Stomach (tissue), 9 donors: ENCODE measurements around the gene PLAC9. TPM values are rescaled to one million over a fixed set of nuclear protein-coding genes. Genes with fewer than 3 reads are reported as not detected.
A peak's percentile ranks its signal among the peaks of the same experiment; 100 is the strongest.

Source experiments
- DNase-seq, 2 donors: peaks; one replicate each; pipeline versions ENCODE4 v3.0.0 to v3.0.0-alpha.2; 2013 to 2019
- H3K27ac ChIP-seq, 5 donors: fragments of 200-600 bp in 4 of 5; sonication (generic) in 4 of 5; one replicate each; pipeline ENCODE4 v1.5.1; 2013 to 2019; ENCODE audit warnings: mild to moderate bottlenecking in 1 of 5, moderate library complexity in 1 of 5
- H3K27me3 ChIP-seq, 3 donors: fragments of 200-600 bp; sonication (generic); one replicate each; pipeline ENCODE4 v1.5.1; 2017 to 2019; ENCODE audit warnings: mixed run types in 1 of 3
- H3K36me3 ChIP-seq, 4 donors: fragments of 200-600 bp; sonication (generic); 1 replicate in 3 of 4; 2 replicates in 1 of 4; pipeline ENCODE4 v1.5.1; 2016 to 2019
- H3K4me1 ChIP-seq, 4 donors: fragments of 200-600 bp; sonication (generic); one replicate each; pipeline ENCODE4 v1.5.1; 2016 to 2019
- H3K4me3 ChIP-seq, 4 donors: fragments of 200-600 bp; sonication (generic) in 3 of 4; one replicate each; pipeline ENCODE4 v1.5.1; 2016 to 2019; ENCODE audit warnings: mild to moderate bottlenecking in 1 of 4
- H3K9me3 ChIP-seq, 4 donors: fragments of 200-600 bp; sonication (generic); one replicate each; pipeline ENCODE4 v1.5.1; 2016 to 2019
- EP300 ChIP-seq: sonication (generic); formaldehyde crosslinking; IDR thresholded peaks from one replicate; pipeline ENCODE4 v1.6.1; 2017; ENCODE audit warnings: antibody characterized with exemption
- POLR2A ChIP-seq, 4 donors: fragments of 450-650 bp; IDR thresholded peaks; one replicate each; pipeline ENCODE4 v1.6.1; 2016; ENCODE audit warnings: antibody characterized with exemption in 4 of 4, control low read depth in 2 of 4, mild to moderate bottlenecking in 1 of 4, moderate library complexity in 1 of 4
- POLR2AphosphoS5 ChIP-seq, 3 donors: sonication (generic); formaldehyde crosslinking; IDR thresholded peaks; one replicate each; pipeline ENCODE4 v1.6.1; 2016; ENCODE audit warnings: antibody characterized with exemption in 3 of 3
- WGBS, 5 donors: extraction: QIAGEN DNeasy Blood & Tissue Kit in 3 of 5; methylation state at CpG; one replicate each; pipeline versions ENCODE4 v1.1.5 to v1.1.7; 2013 to 2018; 5-methylcytosine and 5-hydroxymethylcytosine counted together
- intact Hi-C: fragments of 100-400 bp; cut with DNase I; formaldehyde crosslinking; loops from one replicate; pipeline ENCODE4 v1.15.1; 2023; ENCODE audit warnings: low total_unique reads
- polyA plus RNA-seq, 3 donors: library from polyadenylated mRNA; stranded (reverse); fragments of 200-250 nt; gene quantifications; one replicate each; pipeline ENCODE4 v1.2.3, GENCODE V29; 2013
- total RNA-seq, 5 donors: library from RNA; depleted of rRNA; stranded (reverse); fragments of >200 nt; gene quantifications; one replicate each; pipeline versions ENCODE4 v1.1.0 to v1.2.3, GENCODE V29; 2014 to 2016
- TF ChIP-seq, protein P1 (sequence below), 7 experiments: fragments of 450-650 bp in 4 of 7; fragments of 200-600 bp in 3 of 7; sonication (generic) in 3 of 7; IDR thresholded peaks; one replicate each; pipeline ENCODE4 v1.5.1; 2016 to 2019; ENCODE audit warnings: antibody characterized with exemption in 7 of 7, control low read depth in 2 of 7, mild to moderate bottlenecking in 1 of 7
- donor health status: healthy with polysubstance abuse.
- donor health status: Bipolar disorder and iron deficiency.
- donor health status: healthy.

PLAC9 gene
- total and polyA plus RNA-seq, 8 donors: 2.0 to 37.4 (median 20.3) TPM; not detected in 2

DNA sequence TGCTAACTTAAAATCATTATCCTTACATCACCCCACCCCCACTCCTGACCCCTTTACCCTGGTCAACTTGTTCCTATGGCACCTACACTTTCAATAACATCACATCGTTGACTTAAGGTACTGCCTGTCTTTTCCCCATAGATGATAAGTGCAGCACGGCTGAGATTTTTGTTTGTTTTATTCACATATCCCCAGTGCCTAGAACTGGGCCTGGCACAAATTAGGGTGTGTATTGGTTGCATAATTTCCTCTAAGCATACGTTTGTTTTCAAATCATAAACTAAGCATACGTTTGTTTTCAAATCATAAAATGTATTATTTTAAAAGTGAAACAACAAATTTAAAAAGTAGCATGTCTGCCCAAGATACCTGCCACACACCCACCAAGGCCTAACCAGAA, 37.5 kb downstream of the PLAC9 start:
- intact Hi-C loops: no loop called here
- H3K36me3 ChIP-seq: peaks cover 32 to 87% (median 77%) of the 10 kb centered on the region in 4 donors

DNA sequence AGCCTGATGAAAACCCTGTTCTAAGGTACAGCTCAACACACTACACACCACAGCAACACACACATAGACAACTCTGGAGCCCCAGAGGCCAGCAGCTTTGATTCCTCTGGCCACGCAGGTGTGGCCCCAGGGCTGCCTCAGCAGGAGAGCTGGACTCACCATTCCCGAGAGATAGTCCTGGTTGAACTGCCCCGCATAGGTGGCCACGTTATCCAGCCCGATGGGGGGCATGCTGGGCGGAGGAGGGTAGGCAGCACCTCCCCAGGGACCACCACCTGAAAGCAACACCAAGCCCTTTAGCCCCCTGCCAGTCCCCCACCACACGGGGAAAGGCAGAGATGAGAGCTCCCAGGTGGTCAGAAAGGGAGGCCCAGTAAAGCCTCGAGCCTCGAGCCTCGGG, 38.1 kb downstream of the PLAC9 start:
- peak overlapping the region; percentile 61 to 87 (median 81) for H3K27ac ChIP-seq
- no peak for TF ChIP-seq EP300
- no peak for TF ChIP-seq POLR2A (IDR thresholded peaks at IDR 0.05)
- TF ChIP-seq, protein P1, sequence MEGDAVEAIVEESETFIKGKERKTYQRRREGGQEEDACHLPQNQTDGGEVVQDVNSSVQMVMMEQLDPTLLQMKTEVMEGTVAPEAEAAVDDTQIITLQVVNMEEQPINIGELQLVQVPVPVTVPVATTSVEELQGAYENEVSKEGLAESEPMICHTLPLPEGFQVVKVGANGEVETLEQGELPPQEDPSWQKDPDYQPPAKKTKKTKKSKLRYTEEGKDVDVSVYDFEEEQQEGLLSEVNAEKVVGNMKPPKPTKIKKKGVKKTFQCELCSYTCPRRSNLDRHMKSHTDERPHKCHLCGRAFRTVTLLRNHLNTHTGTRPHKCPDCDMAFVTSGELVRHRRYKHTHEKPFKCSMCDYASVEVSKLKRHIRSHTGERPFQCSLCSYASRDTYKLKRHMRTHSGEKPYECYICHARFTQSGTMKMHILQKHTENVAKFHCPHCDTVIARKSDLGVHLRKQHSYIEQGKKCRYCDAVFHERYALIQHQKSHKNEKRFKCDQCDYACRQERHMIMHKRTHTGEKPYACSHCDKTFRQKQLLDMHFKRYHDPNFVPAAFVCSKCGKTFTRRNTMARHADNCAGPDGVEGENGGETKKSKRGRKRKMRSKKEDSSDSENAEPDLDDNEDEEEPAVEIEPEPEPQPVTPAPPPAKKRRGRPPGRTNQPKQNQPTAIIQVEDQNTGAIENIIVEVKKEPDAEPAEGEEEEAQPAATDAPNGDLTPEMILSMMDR (IDR thresholded peaks at IDR 0.05): no peak
- TF ChIP-seq POLR2AphosphoS5 (IDR thresholded peaks at IDR 0.05): no peak
- no peaks in the 10 kb centered on the region for H3K27me3 ChIP-seq
- peaks cover 25 to 83% (median 72%) of the 10 kb centered on the region in 4 donors for H3K36me3 ChIP-seq
- H3K9me3 ChIP-seq: no peaks in the 10 kb centered on the region
- no peak for DNase-seq
- no peak overlapping the region for H3K4me3 ChIP-seq
- peaks cover 47 to 97% (median 74%) of the 10 kb centered on the region in 4 donors for H3K4me1 ChIP-seq
- 45 to 78% (median 71%) methylated on average over 5 to 10 of the region's 10 CpGs for WGBS, 5 donors
- intact Hi-C loops: no loop called here

More for the DNA sequence above, 37.5 kb downstream of the PLAC9 start:
- DNase-seq: no peak
- Histone ChIP-seq H3K27me3 (no peaks in the 10 kb centered on the region), H3K4me1 (peaks cover 52 to 100% (median 80%) of the 10 kb centered on the region in 4 donors), H3K27ac (peak overlapping the region; percentile 61 to 87 (median 81)), H3K4me3 (no peak overlapping the region), H3K9me3 (no peaks in the 10 kb centered on the region)
- TF ChIP-seq EP300: no peak
- TF ChIP-seq, protein P1 (IDR thresholded peaks at IDR 0.05): no peak
- no peak for TF ChIP-seq POLR2A (IDR thresholded peaks at IDR 0.05)
- no peak for TF ChIP-seq POLR2AphosphoS5 (IDR thresholded peaks at IDR 0.05)
- 23 to 42% (median 37%) methylated on average over 4 of the region's 4 CpGs for WGBS, 5 donors

DNA sequence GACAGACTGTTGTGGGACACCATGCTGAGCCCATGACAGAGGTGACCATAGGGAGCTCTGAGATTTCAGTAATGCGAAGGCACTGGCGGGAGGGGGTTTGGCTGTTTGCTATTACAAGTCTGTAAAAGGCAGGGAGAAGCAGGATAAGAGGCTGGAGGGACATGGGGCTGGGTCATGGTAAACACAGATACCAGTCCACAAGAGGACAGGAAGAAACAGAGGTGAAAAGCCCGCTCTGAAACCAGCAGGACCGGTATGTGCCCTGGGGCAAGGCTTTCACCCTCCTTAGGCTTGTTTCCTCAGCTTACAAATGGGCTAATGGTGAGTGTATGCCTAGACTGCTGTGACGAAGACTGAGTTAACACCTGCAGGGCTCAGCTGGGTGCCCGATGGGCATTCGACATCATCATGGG, 38.7 kb downstream of the PLAC9 start:
- peak; percentile 88 to 91 for DNase-seq
- H3K4me3 ChIP-seq: no peak overlapping the region
- H3K27me3 ChIP-seq: no peaks in the 10 kb centered on the region
- TF ChIP-seq EP300 (no peak), POLR2A (IDR thresholded peaks at IDR 0.05) (no peak), POLR2AphosphoS5 (IDR thresholded peaks at IDR 0.05) (peak in 2 of 3 donors; percentile 69 to 75)
- TF ChIP-seq, protein P1 (IDR thresholded peaks at IDR 0.05): no peak
- H3K36me3 ChIP-seq: peaks cover 23 to 77% (median 66%) of the 10 kb centered on the region in 4 donors
- WGBS, 5 donors: 37 to 55% (median 50%) methylated on average over 7 of the region's 7 CpGs
- peak overlapping the region; percentile 61 to 87 (median 81) for H3K27ac ChIP-seq
- no peaks in the 10 kb centered on the region for H3K9me3 ChIP-seq
- intact Hi-C loops: no loop called here
- peaks cover 46 to 97% (median 75%) of the 10 kb centered on the region in 4 donors for H3K4me1 ChIP-seq

DNA sequence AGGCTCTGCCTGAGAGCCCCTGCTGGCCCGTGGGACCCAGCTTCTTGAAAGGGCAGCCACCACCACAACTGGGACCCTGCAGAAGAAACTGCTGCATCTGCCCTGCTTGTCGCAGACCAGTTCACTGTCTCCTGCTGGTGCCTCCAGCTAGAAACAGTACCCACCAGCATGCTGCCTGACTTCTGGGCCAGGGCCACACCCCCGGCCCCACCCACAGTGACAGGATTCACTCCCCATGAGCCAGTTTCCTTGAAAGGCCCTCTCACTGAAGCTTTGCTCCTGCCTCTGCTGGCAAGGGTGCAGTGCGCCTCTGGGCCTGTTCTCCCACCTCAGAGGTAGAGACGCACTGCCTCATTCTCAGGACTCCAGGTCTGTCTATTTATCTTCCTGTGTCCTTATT, 40.4 kb downstream of the PLAC9 start:
- DNase-seq: peak; percentile 51 to 71
- Histone ChIP-seq H3K27me3 (no peaks in the 10 kb centered on the region), H3K9me3 (no peaks in the 10 kb centered on the region), H3K4me1 (peaks cover 54 to 97% (median 78%) of the 10 kb centered on the region in 4 donors), H3K27ac (peak overlapping the region; percentile 0 to 87 (median 74)), H3K4me3 (no peak overlapping the region), H3K36me3 (peaks cover 17 to 64% (median 49%) of the 10 kb centered on the region in 4 donors)
- TF ChIP-seq POLR2A (IDR thresholded peaks at IDR 0.05): no peak
- TF ChIP-seq EP300: no peak
- TF ChIP-seq POLR2AphosphoS5 (IDR thresholded peaks at IDR 0.05): no peak
- 45 to 69% (median 52%) methylated on average over 5 of the region's 5 CpGs for WGBS, 5 donors
- intact Hi-C loops: no loop called here

DNA sequence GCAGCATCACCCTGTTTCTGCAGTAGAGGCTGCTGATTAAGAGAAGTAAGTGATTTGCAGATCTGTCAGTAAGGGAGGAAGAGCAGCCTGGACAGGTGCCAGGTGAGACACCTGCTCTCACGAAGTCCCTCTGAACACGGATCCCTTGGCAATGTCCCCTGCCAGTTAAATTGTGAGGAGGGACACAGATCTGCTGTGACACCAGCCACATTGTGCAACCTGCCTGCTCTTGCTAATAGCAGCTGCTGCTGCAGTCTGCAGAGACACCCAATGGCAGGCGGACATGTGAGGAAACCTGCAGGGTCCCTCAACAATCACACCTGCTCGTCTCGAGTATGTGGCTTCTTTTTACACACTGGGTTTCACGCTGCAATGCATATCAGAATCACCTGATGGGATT, 40.9 kb downstream of the PLAC9 start:
- peaks cover 54 to 97% (median 78%) of the 10 kb centered on the region in 4 donors for H3K4me1 ChIP-seq

More for the DNA sequence above, 40.9 kb downstream of the PLAC9 start:
- H3K36me3 ChIP-seq: peaks cover 11 to 64% (median 45%) of the 10 kb centered on the region in 4 donors
- no peaks in the 10 kb centered on the region for H3K9me3 ChIP-seq
- WGBS, 5 donors: 40 to 62% (median 53%) methylated on average over 6 of the region's 6 CpGs
- TF ChIP-seq, protein P1 (IDR thresholded peaks at IDR 0.05): no peak
- no peak for TF ChIP-seq POLR2AphosphoS5 (IDR thresholded peaks at IDR 0.05)
- no peak for TF ChIP-seq POLR2A (IDR thresholded peaks at IDR 0.05)
- TF ChIP-seq EP300: no peak
- H3K4me3 ChIP-seq: no peak overlapping the region
- no peaks in the 10 kb centered on the region for H3K27me3 ChIP-seq
- DNase-seq: no peak
- intact Hi-C loops: no loop called here
- H3K27ac ChIP-seq: peak overlapping the region; percentile 23 to 87 (median 74)
